ENCODE results near the gene ERCC4.

ERCC4 gene

GRCh38 chr16:13997526-13997925 is 77.6 kb downstream of the ERCC4 start:
- no peak for DNase-seq

GRCh38 chr16:13997933-13998332 is 78.0 kb downstream of the ERCC4 start:
- DNase-seq: peak; percentile 6

DNA sequence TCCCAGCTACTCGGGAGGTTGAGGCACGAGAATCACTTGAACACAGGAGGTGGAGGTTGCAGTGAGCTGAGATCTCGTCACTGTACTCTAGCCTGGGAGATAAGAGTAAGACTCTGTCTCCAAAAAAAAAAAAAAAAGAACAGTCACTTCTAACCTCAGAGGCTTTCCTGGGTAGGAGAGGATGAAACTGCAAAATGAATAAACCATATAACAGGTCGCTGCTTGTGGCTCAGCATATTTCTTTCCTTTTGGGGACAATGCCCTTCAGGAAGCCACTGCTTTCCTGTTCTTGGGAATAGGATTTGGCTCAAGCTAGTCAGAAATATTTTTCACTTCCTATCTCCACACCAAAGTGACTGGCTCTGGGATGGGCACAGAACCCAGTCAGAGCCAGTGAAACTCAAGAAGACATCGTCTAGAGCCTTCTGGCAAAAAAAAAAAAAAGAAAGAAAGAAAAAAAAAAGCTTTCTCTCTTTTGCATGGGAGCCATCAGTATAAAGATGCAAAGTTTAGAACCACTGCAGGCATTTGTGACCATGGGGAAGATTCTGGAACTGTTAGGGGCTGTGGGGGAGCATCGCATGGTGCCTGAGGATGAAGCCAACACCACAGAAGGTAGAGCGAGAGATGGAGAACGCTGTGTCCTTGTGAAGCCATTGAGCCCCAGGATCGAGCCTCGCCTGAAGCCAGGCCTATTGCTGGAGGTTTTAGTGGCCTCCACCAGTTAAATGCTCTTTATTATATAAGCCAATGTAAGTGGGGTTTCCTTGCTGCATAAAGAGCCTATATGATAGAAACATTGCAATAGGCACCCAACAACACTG is 79.3 kb downstream of the ERCC4 start:
- DNase-seq: no peak

DNA sequence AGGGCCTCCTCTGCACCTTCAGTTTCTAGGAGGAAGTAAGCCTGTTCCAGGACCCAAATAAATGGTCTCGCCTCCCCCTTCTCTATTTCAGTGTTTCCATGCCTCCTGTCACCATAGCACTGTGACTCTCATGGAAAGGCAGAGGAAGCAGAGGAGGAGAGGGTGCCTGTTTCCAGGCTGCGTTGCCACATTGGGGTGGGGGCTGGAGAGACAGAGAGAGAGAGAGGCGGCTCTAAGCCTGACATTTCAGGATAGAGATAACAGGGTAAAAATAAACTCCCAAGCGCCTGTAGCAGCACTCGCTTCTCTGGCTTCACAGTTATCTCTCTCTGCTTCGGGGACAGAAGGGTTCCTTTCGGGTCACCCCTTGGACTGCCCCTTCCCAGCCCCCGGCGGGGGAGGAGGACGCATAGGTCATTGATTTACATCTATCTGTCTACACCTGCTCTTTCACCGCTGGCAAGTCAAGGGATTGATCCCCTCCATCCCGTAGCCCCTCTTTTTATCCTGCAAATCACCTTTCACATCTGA is 80.0 kb downstream of the ERCC4 start:
- DNase-seq: no peak

GRCh38 chr16:14001521-14001920 is 81.6 kb downstream of the ERCC4 start:
- no peak for DNase-seq
